Stimulated activated naive CD8-positive, alpha-beta T cell treated with anti-CD3 and anti-CD28 coated beads, Interleukin-15, Interleukin-2, amounts not matched to agents 100 ng/mL and 50 ng/mL, for 24 hours (primary cell): Measurements from ENCODE around the gene OR3A2.
A peak's percentile ranks its signal among the peaks of the same experiment; 100 is the strongest.
"Not testable (repeated sequence)": the region's sequence is repeated elsewhere in the genome, so short reads cannot be mapped to it uniquely, and the experiment has no call there.

Source experiments
- H3K27ac Mint-ChIP-seq: one replicate; pipeline ENCODE4 v1.8.0; 2021; ENCODE audit warnings: mild to moderate bottlenecking, mixed read lengths
- H3K27me3 Mint-ChIP-seq: one replicate; pipeline ENCODE4 v1.8.0; 2021; ENCODE audit warnings: mixed read lengths
- H3K36me3 Mint-ChIP-seq: one replicate; pipeline ENCODE4 v1.8.0; 2021; ENCODE audit warnings: low read depth, mixed read lengths
- H3K4me1 Mint-ChIP-seq: one replicate; pipeline ENCODE4 v1.8.0; 2021; ENCODE audit warnings: low read depth, mixed read lengths
- H3K4me3 Mint-ChIP-seq: one replicate; pipeline ENCODE4 v1.8.0; 2021; ENCODE audit warnings: mild to moderate bottlenecking, mixed read lengths
- H3K9me3 Mint-ChIP-seq: one replicate; pipeline ENCODE4 v1.8.0; 2021; ENCODE audit warnings: mixed read lengths

OR3A2 gene

DNA sequence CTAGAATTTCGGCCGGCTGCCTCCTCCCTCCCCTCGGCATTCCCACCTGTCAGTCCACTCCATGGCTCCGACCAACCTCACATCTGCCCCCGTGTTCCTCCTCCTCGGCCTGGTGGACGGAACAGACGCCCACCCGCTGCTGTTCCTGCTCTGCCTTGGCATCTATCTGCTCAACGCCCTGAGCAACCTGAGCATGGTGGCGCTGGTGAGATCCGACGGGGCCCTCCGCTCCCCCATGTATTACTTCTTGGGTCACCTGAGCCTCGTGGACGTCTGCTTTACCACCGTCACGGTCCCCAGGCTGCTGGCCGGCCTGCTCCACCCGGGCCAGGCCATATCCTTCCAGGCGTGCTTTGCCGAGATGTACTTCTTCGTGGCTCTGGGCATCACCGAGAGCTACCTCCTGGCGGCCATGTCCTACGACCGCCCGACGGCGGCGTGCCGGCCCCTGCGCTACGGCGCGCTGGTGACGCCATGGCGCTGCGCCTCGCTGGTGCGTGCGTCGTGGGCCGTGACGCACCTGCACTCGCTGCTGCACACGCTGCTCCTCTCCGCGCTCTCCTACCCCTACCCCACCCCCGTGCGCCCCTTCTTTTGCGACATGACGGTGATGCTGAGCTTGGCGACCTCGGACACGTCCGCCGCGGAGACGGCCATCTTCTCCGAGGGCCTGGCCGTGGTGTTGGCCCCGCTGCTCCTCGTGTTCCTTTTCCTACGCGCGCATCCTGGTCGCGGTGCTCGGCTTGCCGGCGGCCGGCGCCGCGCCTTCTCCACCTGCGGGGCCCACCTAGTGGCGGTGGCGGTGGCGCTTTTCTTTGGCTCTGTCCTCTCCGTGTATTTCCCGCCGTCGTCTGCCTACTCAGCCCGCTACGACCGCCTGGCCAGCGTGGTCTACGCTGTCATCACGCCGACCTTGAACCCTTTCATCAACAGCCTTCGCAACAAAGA is at the start of gene OR3A2:
OR3A2 (minus strand) TSS at position 440 of the 948 bp plus-strand sequence.
- no peaks in the 10 kb centered on the region for H3K36me3 Mint-ChIP-seq
- peaks cover 4% of the 10 kb centered on the region for H3K9me3 Mint-ChIP-seq
- peak within 1 kb of the TSS; percentile 32 for H3K27ac Mint-ChIP-seq
- H3K4me3 Mint-ChIP-seq: peak within 1 kb of the TSS; percentile 82
- peaks cover 39% of the 10 kb centered on the region for H3K27me3 Mint-ChIP-seq
- H3K4me1 Mint-ChIP-seq: no peaks in the 10 kb centered on the region

DNA sequence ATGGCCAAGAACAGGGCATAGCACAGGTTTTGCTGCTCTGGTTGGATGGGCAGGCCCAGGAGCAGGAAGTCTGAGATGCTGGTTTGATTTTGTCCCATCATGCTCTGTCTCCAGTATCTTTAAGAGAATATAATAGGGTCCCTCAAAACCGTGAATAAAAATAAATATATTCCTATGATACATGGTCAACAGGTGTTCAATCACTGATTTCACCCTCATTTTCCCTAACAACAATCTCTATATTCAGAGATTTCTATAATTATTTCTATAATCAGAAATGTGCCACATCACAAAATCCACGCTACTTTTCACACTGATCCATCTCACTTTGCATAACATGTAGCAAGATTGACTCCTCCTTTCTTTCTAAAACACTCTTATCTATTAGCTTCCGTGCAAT is 47.6 kb upstream of the OR3A2 start, which contains the start of gene OR1E2:
OR1E2 (minus strand) TSS at position 101 of the 400 bp plus-strand sequence; CDS start at position 101, 0 bp downstream.
- H3K27ac Mint-ChIP-seq: no peak within 1 kb of the TSS
- H3K27me3 Mint-ChIP-seq: peaks cover 30% of the 10 kb centered on the region
- H3K9me3 Mint-ChIP-seq: no peaks in the 10 kb centered on the region
- H3K36me3 Mint-ChIP-seq: no peaks in the 10 kb centered on the region
- H3K4me1 Mint-ChIP-seq: no peaks in the 10 kb centered on the region
- no peak within 1 kb of the TSS for H3K4me3 Mint-ChIP-seq

GRCh38 chr17:3433215-3433614 is 47.1 kb upstream of the OR3A2 start:
- H3K36me3 Mint-ChIP-seq, H3K4me1 Mint-ChIP-seq, H3K9me3 Mint-ChIP-seq, H3K27ac Mint-ChIP-seq, H3K4me3 Mint-ChIP-seq: not testable (repeated sequence)
- H3K27me3 Mint-ChIP-seq: peaks cover 32% of the 10 kb centered on the region

DNA sequence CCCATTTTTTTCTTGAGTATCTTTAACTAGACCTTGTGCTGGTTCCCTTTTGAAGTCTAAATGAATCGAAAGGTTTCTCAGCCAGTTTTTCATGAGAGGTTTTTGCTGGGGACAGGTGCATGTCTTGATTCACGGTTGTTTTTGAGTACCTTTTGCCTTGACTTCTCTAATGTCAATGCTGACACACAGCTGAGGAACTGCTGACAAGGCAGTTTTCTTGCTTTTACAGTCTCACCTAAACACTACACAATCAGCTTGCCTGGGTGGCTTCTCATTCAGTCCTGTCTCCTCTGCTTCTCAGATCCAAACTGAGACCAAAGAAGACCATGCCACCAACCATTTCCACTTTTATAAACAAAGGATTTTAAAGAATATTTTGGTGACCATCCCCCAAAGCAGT is 32.1 kb upstream of the OR3A2 start:
- Mint-ChIP-seq H3K27me3 (peaks cover 14% of the 10 kb centered on the region), H3K9me3 (no peaks in the 10 kb centered on the region), H3K4me1 (no peaks in the 10 kb centered on the region), H3K36me3 (no peaks in the 10 kb centered on the region), H3K4me3 (no peak overlapping the region), H3K27ac (no peak overlapping the region)

DNA sequence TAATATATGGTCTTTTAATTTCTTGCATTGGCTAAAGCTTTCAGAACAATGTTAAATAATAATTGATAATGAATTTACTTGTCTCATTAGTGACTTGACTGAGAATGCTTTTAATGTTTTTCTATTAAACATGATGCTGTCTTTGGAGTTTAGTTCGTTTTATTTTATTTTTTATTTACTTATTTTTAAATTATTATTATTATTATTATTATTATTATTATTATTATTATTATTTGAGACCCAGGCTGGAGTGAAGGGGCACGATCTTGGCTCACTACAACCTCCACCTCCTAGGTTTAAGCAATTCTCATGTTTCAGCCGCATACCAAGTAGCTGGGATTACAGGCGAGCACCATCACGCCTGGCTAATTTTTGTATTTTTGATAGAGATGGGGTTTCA is 29.5 kb upstream of the OR3A2 start:
- Mint-ChIP-seq H3K4me3 (no peak overlapping the region), H3K9me3 (no peaks in the 10 kb centered on the region), H3K27me3 (peaks cover 29% of the 10 kb centered on the region), H3K4me1 (no peaks in the 10 kb centered on the region), H3K27ac (no peak overlapping the region), H3K36me3 (no peaks in the 10 kb centered on the region)

- H3K36me3 Mint-ChIP-seq, H3K4me1 Mint-ChIP-seq, H3K4me3 Mint-ChIP-seq, H3K27ac Mint-ChIP-seq: not testable (repeated sequence)
- Mint-ChIP-seq H3K9me3 (peaks cover 14% of the 10 kb centered on the region), H3K27me3 (peaks cover 51% of the 10 kb centered on the region)
Observed at GRCh38 chr17:3412216-3412615, 26.1 kb upstream of the OR3A2 start.

DNA sequence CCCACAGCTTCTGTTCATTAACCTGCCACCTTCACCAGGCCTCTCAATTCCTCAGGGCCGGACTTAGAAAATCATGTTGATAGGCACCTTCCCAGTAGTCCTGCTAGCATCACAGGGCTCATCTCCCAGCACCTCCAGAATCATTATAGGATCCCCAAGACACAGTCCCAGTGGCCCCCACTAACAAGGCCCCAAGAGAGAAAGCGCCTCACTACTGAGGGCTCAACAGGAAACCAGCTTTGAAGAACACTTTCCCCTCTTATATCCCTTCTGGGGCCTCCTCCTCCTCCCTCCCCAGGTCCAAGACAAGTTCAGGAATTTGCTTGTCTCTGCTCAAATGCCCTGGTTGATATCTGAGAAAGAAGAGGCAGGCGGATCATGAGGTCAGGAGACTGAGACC is 25.0 kb upstream of the OR3A2 start, which contains the start of gene OR3A3:
OR3A3 (plus strand) TSS at position 301 of the 400 bp plus-strand sequence.
- no peak within 1 kb of the TSS for H3K27ac Mint-ChIP-seq
- peaks cover 47% of the 10 kb centered on the region for H3K27me3 Mint-ChIP-seq
- H3K4me3 Mint-ChIP-seq: no peak within 1 kb of the TSS
- H3K9me3 Mint-ChIP-seq: peaks cover 24% of the 10 kb centered on the region
- no peaks in the 10 kb centered on the region for H3K4me1 Mint-ChIP-seq
- H3K36me3 Mint-ChIP-seq: no peaks in the 10 kb centered on the region

- H3K27me3 Mint-ChIP-seq: peaks cover 16% of the 10 kb centered on the region
- H3K4me3 Mint-ChIP-seq, H3K4me1 Mint-ChIP-seq, H3K36me3 Mint-ChIP-seq, H3K27ac Mint-ChIP-seq: not testable (repeated sequence)
- H3K9me3 Mint-ChIP-seq: peaks cover 25% of the 10 kb centered on the region
Observed at GRCh38 chr17:3403856-3404255, 17.7 kb upstream of the OR3A2 start.

GRCh38 chr17:3401786-3402185 is 15.7 kb upstream of the OR3A2 start:
- no peaks in the 10 kb centered on the region for H3K36me3 Mint-ChIP-seq

GRCh38 chr17:3400055-3400454 is 13.9 kb upstream of the OR3A2 start:
- Mint-ChIP-seq H3K36me3 (no peaks in the 10 kb centered on the region), H3K27ac (no peak overlapping the region), H3K4me3 (no peak overlapping the region), H3K9me3 (peaks cover 4% of the 10 kb centered on the region), H3K27me3 (peaks cover 4% of the 10 kb centered on the region), H3K4me1 (no peaks in the 10 kb centered on the region)

More at GRCh38 chr17:3401786-3402185, 15.7 kb upstream of the OR3A2 start:
- H3K9me3 Mint-ChIP-seq: peaks cover 12% of the 10 kb centered on the region
- no peaks in the 10 kb centered on the region for H3K27me3 Mint-ChIP-seq
- no peak overlapping the region for H3K27ac Mint-ChIP-seq
- H3K4me3 Mint-ChIP-seq: no peak overlapping the region
- H3K4me1 Mint-ChIP-seq: no peaks in the 10 kb centered on the region

- no peaks in the 10 kb centered on the region for H3K36me3 Mint-ChIP-seq
- no peaks in the 10 kb centered on the region for H3K4me1 Mint-ChIP-seq
Observed at GRCh38 chr17:3398310-3398709, 12.2 kb upstream of the OR3A2 start, which contains the start of gene OR1E1. OR1E1 (minus strand) TSS chr17:3398410; CDS start chr17:3398410, 0 bp downstream.

DNA sequence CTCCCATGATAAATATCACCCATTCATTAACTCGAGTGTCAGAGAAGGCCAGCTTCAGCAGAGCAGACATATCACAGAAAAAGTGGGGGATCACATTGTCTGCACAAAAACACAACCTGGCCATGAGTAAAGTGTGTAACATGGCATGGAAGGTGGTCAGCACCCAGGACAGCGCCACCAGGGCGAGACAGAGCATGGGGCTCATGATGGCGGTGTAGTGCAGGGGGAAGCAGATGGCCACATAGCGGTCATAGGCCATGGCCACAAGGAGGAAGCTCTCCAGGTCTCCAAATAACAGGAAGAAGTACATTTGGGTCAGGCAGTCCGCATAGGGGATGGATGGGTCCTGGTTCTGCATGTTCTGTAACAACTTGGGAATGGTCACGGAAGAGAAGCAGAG is 11.7 kb upstream of the OR3A2 start:
- not testable (repeated sequence) for H3K4me3 Mint-ChIP-seq, H3K36me3 Mint-ChIP-seq, H3K27ac Mint-ChIP-seq, H3K9me3 Mint-ChIP-seq, H3K4me1 Mint-ChIP-seq
- peaks cover 11% of the 10 kb centered on the region for H3K27me3 Mint-ChIP-seq

More at GRCh38 chr17:3398310-3398709, 12.2 kb upstream of the OR3A2 start, which contains the start of gene OR1E1:
- Mint-ChIP-seq H3K27me3 (peaks cover 10% of the 10 kb centered on the region), H3K9me3 (peaks cover 4% of the 10 kb centered on the region), H3K27ac (no peak within 1 kb of the TSS), H3K4me3 (no peak within 1 kb of the TSS)

DNA sequence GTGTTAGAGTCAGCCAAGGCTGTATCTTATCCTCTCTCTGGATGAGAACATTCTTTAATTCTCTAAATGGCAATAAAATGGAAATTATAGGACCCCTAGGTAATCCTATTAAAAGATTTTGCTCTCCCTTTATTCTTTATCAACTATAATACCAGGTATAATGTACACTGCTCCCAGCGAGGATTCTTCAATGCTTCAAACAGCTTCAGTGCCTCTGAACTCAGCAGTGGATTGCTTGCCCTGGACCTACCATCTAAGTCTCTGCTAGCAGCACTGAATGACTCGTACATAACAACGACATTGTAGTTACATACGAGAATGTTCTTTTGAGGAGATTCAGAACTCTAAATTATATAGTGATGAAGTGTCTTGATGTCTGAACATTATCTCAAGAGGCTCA is 3.7 kb upstream of the OR3A2 start:
- Mint-ChIP-seq H3K9me3 (peaks cover 12% of the 10 kb centered on the region), H3K4me1 (no peaks in the 10 kb centered on the region), H3K27me3 (peaks cover 52% of the 10 kb centered on the region)

GRCh38 chr17:3381957-3382356 is 4.2 kb downstream of the OR3A2 start:
- no peak overlapping the region for H3K4me3 Mint-ChIP-seq
- no peaks in the 10 kb centered on the region for H3K36me3 Mint-ChIP-seq
- no peak overlapping the region for H3K27ac Mint-ChIP-seq
- H3K9me3 Mint-ChIP-seq: peaks cover 2% of the 10 kb centered on the region
- no peaks in the 10 kb centered on the region for H3K4me1 Mint-ChIP-seq
- peaks cover 22% of the 10 kb centered on the region for H3K27me3 Mint-ChIP-seq

More for the DNA sequence above, 3.7 kb upstream of the OR3A2 start:
- H3K36me3 Mint-ChIP-seq: no peaks in the 10 kb centered on the region
- H3K4me3 Mint-ChIP-seq: no peak overlapping the region
- H3K27ac Mint-ChIP-seq: no peak overlapping the region

DNA sequence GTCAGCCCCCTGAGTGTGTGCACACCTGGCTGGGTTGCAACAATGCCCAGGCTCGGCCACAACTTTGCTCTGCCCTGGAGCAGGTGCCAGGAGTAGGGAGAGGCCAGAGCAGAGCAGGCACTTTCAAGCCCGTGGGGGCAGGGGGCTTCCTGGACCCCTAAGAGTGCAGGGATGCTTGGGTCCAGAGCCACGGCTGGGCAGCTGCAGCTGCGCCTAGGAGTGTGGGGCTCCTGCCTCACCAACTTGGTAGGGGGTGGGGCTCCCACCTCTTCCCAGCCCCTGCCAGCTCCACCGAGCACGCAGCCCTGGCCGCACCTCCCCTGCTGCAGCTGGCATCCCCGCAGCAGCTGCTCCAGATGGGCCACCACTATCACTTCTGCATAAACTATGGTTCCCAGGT is 7.8 kb downstream of the OR3A2 start:
- H3K27ac Mint-ChIP-seq: no peak overlapping the region
- peaks cover 23% of the 10 kb centered on the region for H3K9me3 Mint-ChIP-seq
- no peaks in the 10 kb centered on the region for H3K4me1 Mint-ChIP-seq
- no peak overlapping the region for H3K4me3 Mint-ChIP-seq
- peaks cover 10% of the 10 kb centered on the region for H3K27me3 Mint-ChIP-seq
- H3K36me3 Mint-ChIP-seq: no peaks in the 10 kb centered on the region
